HG02870 (cell line): ENCODE measurements around the gene SELENOS.
"Not testable (repeated sequence)": the region's sequence is repeated elsewhere in the genome, so short reads cannot be mapped to it uniquely, and the experiment has no call there.

Experiments used
- ATAC-seq: cut with Tn5 transposase; IDR thresholded peaks from one replicate; pipeline ENCODE4 v1.9.1; 2021; ENCODE audit warnings: mild to moderate bottlenecking, moderate library complexity; ENCODE audit not compliant: unreplicated experiment

Gene SELENOS

GRCh38 chr15:101310161-101310480, 32.8 kb upstream of the SELENOS start:
- ATAC-seq: no peak

- ATAC-seq: no peak
Measured at GRCh38 chr15:101309436-101310160, 32.3 kb upstream of the SELENOS start.

GRCh38 chr15:101308604-101309435, 31.5 kb upstream of the SELENOS start:
- ATAC-seq: no peak

- no peak for ATAC-seq
Measured at GRCh38 chr15:101307897-101308603, 30.8 kb upstream of the SELENOS start.

GRCh38 chr15:101307048-101307896, 30.0 kb upstream of the SELENOS start:
- ATAC-seq: no peak

- ATAC-seq: no peak
Measured at GRCh38 chr15:101306341-101307047, 29.2 kb upstream of the SELENOS start.

GRCh38 chr15:101305820-101306255, 28.6 kb upstream of the SELENOS start:
- no peak for ATAC-seq

GRCh38 chr15:101303408-101303807, 26.1 kb upstream of the SELENOS start:
- ATAC-seq: no peak

GRCh38 chr15:101296418-101297405, 19.4 kb upstream of the SELENOS start:
- ATAC-seq: no peak

GRCh38 chr15:101295607-101296161, 18.4 kb upstream of the SELENOS start:
- ATAC-seq: no peak

GRCh38 chr15:101294731-101295606, 17.7 kb upstream of the SELENOS start, which contains the start of gene SNRPA1:
SNRPA1 (minus strand) TSS chr15:101295248; CDS start chr15:101295178, 70 bp downstream.
- ATAC-seq: peak; percentile 68

- ATAC-seq: no peak
Measured at GRCh38 chr15:101293122-101293521, 15.8 kb upstream of the SELENOS start.

GRCh38 chr15:101288905-101289513, 11.7 kb upstream of the SELENOS start:
- no peak for ATAC-seq

GRCh38 chr15:101287342-101287741, 10.1 kb upstream of the SELENOS start:
- ATAC-seq: not testable (repeated sequence)

- no peak for ATAC-seq
Measured at GRCh38 chr15:101286471-101287114, 9.3 kb upstream of the SELENOS start.

GRCh38 chr15:101283931-101284330, 6.6 kb upstream of the SELENOS start:
- no peak for ATAC-seq

GRCh38 chr15:101280007-101280406, 2.7 kb upstream of the SELENOS start:
- no peak for ATAC-seq
